Activated CD4-positive, alpha-beta memory T cell treated with anti-CD3 and anti-CD28 coated beads for 36 hours (primary cell): Measurements from ENCODE around the gene UBE2I. TPM values are rescaled to one million over a fixed set of nuclear protein-coding genes. Genes with fewer than 3 reads are reported as not detected.
A peak's percentile ranks its signal among the peaks of the same experiment; 100 is the strongest.
"Not testable (repeated sequence)": the region's sequence is repeated elsewhere in the genome, so short reads cannot be mapped to it uniquely, and the experiment has no call there.

ENCODE experiments used
- CTCF ChIA-PET: fragments of 350-600 bp; sonication (Branson Sonifier 250); formaldehyde crosslinking; loops from one replicate; lab custom pipeline; 2021; ENCODE audit warnings: antibody characterized with exemption, inconsistent platforms; lab: Charles Lee
- POLR2A ChIA-PET: fragments of 350-600 bp; sonication (Branson Sonifier 250); formaldehyde crosslinking; loops from one replicate; lab custom pipeline; 2021; ENCODE audit warnings: antibody characterized with exemption; lab: Charles Lee
- DNase-seq: peaks from one replicate; pipeline ENCODE4 v3.0.0-alpha.2; 2020
- H3K27ac Mint-ChIP-seq: one replicate; pipeline ENCODE4 v1.8.0; 2021; ENCODE audit warnings: mixed read lengths
- H3K27me3 Mint-ChIP-seq: one replicate; pipeline ENCODE4 v1.8.0; 2021; ENCODE audit warnings: mixed read lengths
- H3K36me3 Mint-ChIP-seq: one replicate; pipeline ENCODE4 v1.8.0; 2021; ENCODE audit warnings: mixed read lengths
- H3K4me1 Mint-ChIP-seq: one replicate; pipeline ENCODE4 v1.8.0; 2021; ENCODE audit warnings: low read depth, mixed read lengths
- H3K4me3 Mint-ChIP-seq: one replicate; pipeline ENCODE4 v1.8.0; 2021; ENCODE audit warnings: mild to moderate bottlenecking, mixed read lengths
- H3K9me3 Mint-ChIP-seq: one replicate; pipeline ENCODE4 v1.8.0; 2021; ENCODE audit warnings: mixed read lengths
- intact Hi-C: fragments of 100-400 bp; cut with micrococcal nuclease; formaldehyde crosslinking; loops from one replicate; pipeline ENCODE4 v1.15.1; 2023
- total RNA-seq, 2 experiments: library from RNA; stranded (reverse); gene quantifications; one replicate each; pipeline ENCODE4 v1.2.3, GENCODE V29; 2021

The UBE2I gene
- total RNA-seq, 2 experiments from 2014 or later = 248 to 249 TPM

GRCh38 chr16:1271380-1271723 lies 38.1 kb upstream of the UBE2I start:
- Mint-ChIP-seq H3K9me3 (no peaks in the 10 kb centered on the region), H3K4me1 (no peaks in the 10 kb centered on the region), H3K27ac (no peak overlapping the region), H3K27me3 (peaks cover 11% of the 10 kb centered on the region), H3K36me3 (no peaks in the 10 kb centered on the region), H3K4me3 (no peak overlapping the region)
- DNase-seq = no peak
- ChIA-PET CTCF (no interaction called here), POLR2A (no interaction called here)
- intact Hi-C loops = no loop called here

GRCh38 chr16:1271724-1272413 lies 37.6 kb upstream of the UBE2I start:
- H3K36me3 Mint-ChIP-seq, POLR2A ChIA-PET, CTCF ChIA-PET, H3K9me3 Mint-ChIP-seq, H3K27ac Mint-ChIP-seq, H3K4me1 Mint-ChIP-seq, H3K4me3 Mint-ChIP-seq, intact Hi-C loops: not testable (repeated sequence)
- peaks cover 11% of the 10 kb centered on the region for H3K27me3 Mint-ChIP-seq
- DNase-seq = peak; percentile 18

GRCh38 chr16:1272453-1273198 lies 36.8 kb upstream of the UBE2I start:
- intact Hi-C loops = no loop called here
- no peaks in the 10 kb centered on the region for H3K4me1 Mint-ChIP-seq
- CTCF ChIA-PET = no interaction called here
- no peak overlapping the region for H3K4me3 Mint-ChIP-seq
- H3K27me3 Mint-ChIP-seq = peaks cover 14% of the 10 kb centered on the region
- POLR2A ChIA-PET = no interaction called here
- no peak for DNase-seq
- H3K27ac Mint-ChIP-seq = no peak overlapping the region
- H3K36me3 Mint-ChIP-seq = no peaks in the 10 kb centered on the region
- H3K9me3 Mint-ChIP-seq = no peaks in the 10 kb centered on the region

GRCh38 chr16:1273816-1274215 lies 35.6 kb upstream of the UBE2I start:
- no peaks in the 10 kb centered on the region for H3K36me3 Mint-ChIP-seq
- DNase-seq = no peak
- no peaks in the 10 kb centered on the region for H3K4me1 Mint-ChIP-seq
- POLR2A ChIA-PET = no interaction called here
- peaks cover 16% of the 10 kb centered on the region for H3K27me3 Mint-ChIP-seq
- intact Hi-C loops = no loop called here
- H3K9me3 Mint-ChIP-seq = no peaks in the 10 kb centered on the region
- H3K27ac Mint-ChIP-seq = no peak overlapping the region
- no peak overlapping the region for H3K4me3 Mint-ChIP-seq
- CTCF ChIA-PET = no interaction called here

DNA sequence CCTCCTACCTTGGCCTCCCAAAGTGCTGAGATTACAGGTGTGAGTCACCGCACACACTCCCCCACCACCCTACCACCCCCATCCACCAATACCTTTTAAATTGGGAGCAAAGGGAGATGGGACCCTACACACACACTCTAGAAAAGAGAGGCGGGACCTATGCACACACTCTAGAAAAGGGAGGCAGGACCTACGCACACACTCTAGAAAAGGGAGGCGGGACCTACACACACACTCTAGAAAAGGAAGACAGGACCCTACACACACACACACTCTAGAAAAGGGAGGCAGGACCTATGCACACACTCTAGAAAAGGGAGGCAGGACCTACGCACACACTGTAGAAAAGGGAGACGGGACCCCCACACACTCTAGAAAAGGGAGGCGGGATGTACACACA lies 34.7 kb upstream of the UBE2I start:
- H3K4me1 Mint-ChIP-seq = no peaks in the 10 kb centered on the region
- POLR2A ChIA-PET = no interaction called here
- CTCF ChIA-PET = no interaction called here

DNA sequence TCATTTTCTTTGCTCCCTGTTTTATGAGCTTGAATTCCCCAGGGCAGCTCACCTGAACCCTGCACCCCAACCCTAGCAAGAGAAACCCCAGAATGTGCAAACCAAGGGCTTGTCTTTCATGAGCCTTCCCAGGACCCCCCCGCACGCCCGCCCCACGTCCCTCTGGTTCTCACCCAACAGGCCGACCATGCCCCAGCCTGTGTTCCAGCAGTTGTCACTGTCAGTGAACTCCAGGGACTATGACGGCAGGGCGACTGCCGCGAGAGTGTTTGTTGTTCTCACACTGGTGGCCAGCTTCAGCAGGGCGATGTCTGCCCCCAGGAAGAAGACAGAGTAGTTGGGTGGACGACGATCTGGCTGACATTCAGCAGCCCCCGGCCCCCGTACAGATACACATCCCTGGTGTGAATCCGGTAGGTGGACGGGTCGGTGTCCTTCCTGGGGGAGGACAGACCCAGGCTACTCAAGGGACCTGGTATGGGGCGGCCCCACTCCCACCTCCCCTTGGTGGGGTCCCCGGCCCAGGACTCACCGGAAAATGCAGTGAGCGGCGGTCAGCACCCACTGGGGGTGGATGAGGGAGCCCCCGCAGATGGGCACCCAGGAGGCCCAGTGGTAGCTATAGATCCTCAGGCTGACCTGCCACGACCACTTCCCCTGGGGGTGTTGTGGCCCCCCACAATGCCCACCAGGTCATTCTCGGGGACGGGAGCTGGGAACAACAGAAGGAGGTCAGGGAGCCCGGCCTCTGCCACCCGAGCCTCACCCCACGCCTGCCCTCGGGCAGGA lies 33.5 kb upstream of the UBE2I start:
- ChIA-PET CTCF (no interaction called here), POLR2A (no interaction called here)
- Mint-ChIP-seq H3K4me1 (no peaks in the 10 kb centered on the region), H3K9me3 (no peaks in the 10 kb centered on the region), H3K36me3 (no peaks in the 10 kb centered on the region), H3K27me3 (peaks cover 16% of the 10 kb centered on the region), H3K4me3 (no peak overlapping the region), H3K27ac (no peak overlapping the region)
- intact Hi-C loops = no loop called here
- DNase-seq = no peak

More for the DNA sequence above, 34.7 kb upstream of the UBE2I start:
- Mint-ChIP-seq H3K9me3 (no peaks in the 10 kb centered on the region), H3K36me3 (no peaks in the 10 kb centered on the region), H3K27me3 (peaks cover 16% of the 10 kb centered on the region), H3K4me3 (no peak overlapping the region), H3K27ac (no peak overlapping the region)
- intact Hi-C loops = no loop called here
- DNase-seq = no peak

- ChIA-PET POLR2A (no interaction called here), CTCF (no interaction called here)
- H3K27ac Mint-ChIP-seq = no peak overlapping the region
- H3K27me3 Mint-ChIP-seq = peaks cover 16% of the 10 kb centered on the region
- H3K4me3 Mint-ChIP-seq = no peak overlapping the region
- no peaks in the 10 kb centered on the region for H3K9me3 Mint-ChIP-seq
- H3K4me1 Mint-ChIP-seq = no peaks in the 10 kb centered on the region
- no peaks in the 10 kb centered on the region for H3K36me3 Mint-ChIP-seq
- intact Hi-C loops = no loop called here
- DNase-seq = no peak
These were observed 32.9 kb upstream of the UBE2I start for GRCh38 chr16:1276580-1276878.

DNA sequence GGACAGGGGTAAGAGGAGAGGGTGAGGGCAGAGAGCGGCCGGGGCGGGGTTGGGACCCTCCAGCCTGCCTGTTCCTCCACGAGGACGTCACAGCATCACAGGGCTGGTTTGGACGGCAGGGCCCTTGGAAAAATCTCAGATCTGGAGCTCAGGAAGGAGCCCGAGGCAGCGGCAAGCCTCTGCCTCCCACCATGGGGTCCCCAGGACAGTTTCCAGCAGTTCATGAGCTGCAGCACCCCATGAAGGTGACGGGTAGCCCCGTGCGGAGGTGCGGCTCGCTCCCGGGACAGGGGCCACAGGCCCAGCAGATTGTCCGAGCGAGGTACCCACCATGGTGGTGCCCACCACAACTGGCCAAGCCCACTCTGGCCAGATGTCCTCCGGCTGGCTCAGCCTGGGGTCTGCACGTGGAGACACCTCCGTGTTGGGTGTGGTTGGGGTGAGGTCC lies 32.3 kb upstream of the UBE2I start:
- ChIA-PET POLR2A (no interaction called here), CTCF (no interaction called here)
- no peak for DNase-seq
- Mint-ChIP-seq H3K27ac (no peak overlapping the region), H3K36me3 (no peaks in the 10 kb centered on the region), H3K4me3 (no peak overlapping the region), H3K4me1 (no peaks in the 10 kb centered on the region), H3K9me3 (no peaks in the 10 kb centered on the region), H3K27me3 (peaks cover 16% of the 10 kb centered on the region)
- intact Hi-C loops = no loop called here

- Mint-ChIP-seq H3K36me3 (no peaks in the 10 kb centered on the region), H3K9me3 (no peaks in the 10 kb centered on the region), H3K4me3 (no peak overlapping the region), H3K27me3 (peaks cover 16% of the 10 kb centered on the region), H3K27ac (no peak overlapping the region), H3K4me1 (no peaks in the 10 kb centered on the region)
- ChIA-PET POLR2A (no interaction called here), CTCF (no interaction called here)
- intact Hi-C loops = no loop called here
- DNase-seq = no peak
These were observed 31.7 kb upstream of the UBE2I start for GRCh38 chr16:1277617-1278282.

DNA sequence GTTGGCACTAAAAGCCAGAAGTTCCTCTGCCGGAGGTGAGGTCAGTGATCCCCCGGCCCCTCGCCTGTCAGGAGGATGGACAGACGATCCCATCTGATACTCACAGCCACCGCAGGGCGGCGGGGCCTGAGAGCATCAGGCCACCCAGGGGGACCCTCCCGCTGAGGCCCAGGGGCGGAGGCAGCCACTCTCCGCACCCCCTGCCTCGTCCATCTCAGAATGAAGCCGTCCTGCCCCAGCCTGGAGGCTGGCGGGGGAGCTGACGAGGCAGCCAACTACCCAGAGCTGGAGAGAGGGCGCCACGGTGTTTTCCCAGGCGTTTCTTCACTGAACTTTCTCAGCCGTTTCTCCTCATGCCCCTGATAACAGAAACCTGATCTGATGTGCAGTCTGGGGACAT lies 31.0 kb upstream of the UBE2I start:
- H3K27ac Mint-ChIP-seq = no peak overlapping the region

DNA sequence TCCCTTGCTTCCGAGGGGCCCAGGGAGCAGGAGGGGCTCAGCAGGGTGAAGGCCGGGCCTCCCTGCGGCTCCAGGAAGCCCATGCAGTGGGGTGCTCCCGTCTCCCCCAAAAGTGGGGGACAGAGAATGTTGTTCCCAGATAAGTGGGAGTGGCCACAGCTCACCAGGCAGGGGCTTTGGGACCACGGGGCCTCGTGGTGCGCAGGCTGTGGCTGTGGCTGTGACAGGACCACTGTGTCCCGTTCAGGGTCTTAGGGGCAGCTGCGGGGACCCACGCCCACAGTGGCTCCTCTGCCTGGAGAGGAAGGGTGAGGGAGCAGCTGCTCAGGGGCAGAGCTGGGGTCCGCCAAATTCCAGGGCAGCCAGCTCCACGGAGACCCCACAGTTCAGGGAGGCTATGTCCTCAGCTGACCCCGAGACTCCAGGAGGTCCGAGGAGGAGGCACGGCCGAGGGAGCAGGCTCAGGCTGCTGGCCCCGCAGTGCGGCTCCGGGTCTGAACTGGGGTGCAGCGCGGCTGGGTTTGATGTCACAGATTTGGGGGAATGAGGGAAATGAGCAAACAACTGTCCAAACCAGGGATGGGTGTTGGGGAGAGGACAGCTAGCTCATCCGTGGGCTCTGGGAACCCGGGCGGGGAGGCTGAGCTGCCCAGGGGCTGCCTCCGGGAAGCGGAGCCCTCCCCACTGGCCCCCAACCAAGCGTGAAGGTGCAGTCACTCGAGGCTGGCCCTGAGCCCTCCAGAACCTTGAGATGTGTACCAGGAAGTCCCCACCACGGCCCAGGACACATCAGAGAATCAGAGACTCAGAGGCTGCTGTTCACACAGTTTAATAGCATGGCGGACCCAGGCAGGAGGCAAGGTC lies 30.1 kb upstream of the UBE2I start:
- intact Hi-C loops = no loop called here
- H3K27me3 Mint-ChIP-seq = peaks cover 16% of the 10 kb centered on the region
- no peak overlapping the region for H3K27ac Mint-ChIP-seq
- no peak for DNase-seq
- no peaks in the 10 kb centered on the region for H3K36me3 Mint-ChIP-seq
- no peaks in the 10 kb centered on the region for H3K9me3 Mint-ChIP-seq
- H3K4me3 Mint-ChIP-seq = no peak overlapping the region
- POLR2A ChIA-PET = no interaction called here
- no peaks in the 10 kb centered on the region for H3K4me1 Mint-ChIP-seq
- CTCF ChIA-PET = no interaction called here

More for the DNA sequence above, 31.0 kb upstream of the UBE2I start:
- H3K4me1 Mint-ChIP-seq = no peaks in the 10 kb centered on the region
- no peak for DNase-seq
- intact Hi-C loops = no loop called here
- H3K36me3 Mint-ChIP-seq = no peaks in the 10 kb centered on the region
- H3K4me3 Mint-ChIP-seq = no peak overlapping the region
- CTCF ChIA-PET = no interaction called here
- POLR2A ChIA-PET = no interaction called here
- H3K9me3 Mint-ChIP-seq = no peaks in the 10 kb centered on the region
- peaks cover 13% of the 10 kb centered on the region for H3K27me3 Mint-ChIP-seq
